DND-41 (cell line): Measurements from ENCODE around the gene PRKCA.

ENCODE experiments used
- ATAC-seq: fragments of 200-7000 bp; cut with Tn5 transposase; 3 replicates; pipeline ENCODE4 v1.9.1; 2021; ENCODE audit warnings: low read depth; ENCODE audit not compliant: insufficient read depth
- DNase-seq: peaks from one replicate; pipeline ENCODE4 v3.0.0-alpha.2; 2020
- H2AFZ ChIP-seq: 2 replicates; pipeline ENCODE4 v1.6.0; 2012; ENCODE audit warnings: low read depth, low read length
- H3K27ac ChIP-seq: 2 replicates; pipeline ENCODE4 v1.5.1; 2012; ENCODE audit warnings: low read length, inconsistent platforms
- H3K27me3 ChIP-seq: fragments of 200-600 bp; sonication (generic); 2 replicates; pipeline ENCODE4 v1.6.0; 2012; ENCODE audit warnings: low read length, mild to moderate bottlenecking, inconsistent platforms; ENCODE audit not compliant: insufficient read depth, poor library complexity
- H3K36me3 ChIP-seq: 2 replicates; pipeline ENCODE4 v1.5.1; 2012; ENCODE audit warnings: low read length, inconsistent platforms; ENCODE audit not compliant: insufficient read depth
- H3K4me1 ChIP-seq: 2 replicates; pipeline ENCODE4 v1.5.1; 2012; ENCODE audit warnings: mild to moderate bottlenecking, low read length; ENCODE audit not compliant: insufficient read depth
- H3K4me2 ChIP-seq: 2 replicates; pipeline ENCODE4 v1.6.0; 2012; ENCODE audit warnings: mild to moderate bottlenecking, moderate library complexity, low read length, inconsistent platforms; ENCODE audit not compliant: insufficient read depth
- H3K4me3 ChIP-seq, 2 experiments: fragments of 200-600 bp in 1 of 2; shearing (Covaris generic) in 1 of 2; 2 replicates each; pipeline ENCODE4 v1.5.1; 2012 to 2016; ENCODE audit warnings: inconsistent platforms in 2 of 2, low read length in 2 of 2, mild to moderate bottlenecking in 2 of 2, low read depth in 1 of 2, moderate library complexity in 1 of 2
- H3K79me2 ChIP-seq: 2 replicates; pipeline ENCODE4 v1.6.0; 2012; ENCODE audit warnings: low read length, inconsistent platforms; ENCODE audit not compliant: insufficient read depth
- H3K9ac ChIP-seq: 2 replicates; pipeline ENCODE4 v1.6.0; 2012; ENCODE audit warnings: low read depth, mild to moderate bottlenecking, inconsistent platforms, low read length, moderate library complexity
- H3K9me3 ChIP-seq: 2 replicates; pipeline ENCODE4 v1.5.1; 2012; ENCODE audit warnings: low read length, moderate library complexity, mild to moderate bottlenecking, inconsistent platforms; ENCODE audit not compliant: insufficient read depth, severe bottlenecking
- H4K20me1 ChIP-seq: 2 replicates; pipeline ENCODE4 v1.6.0; 2012; ENCODE audit warnings: low read length; ENCODE audit not compliant: insufficient read depth
- EZH2 ChIP-seq: IDR thresholded peaks from 3 replicates; pipeline ENCODE4 v1.6.1; 2012; ENCODE audit warnings: borderline replicate concordance, low read depth, mild to moderate bottlenecking, moderate library complexity, low read length, inconsistent platforms; ENCODE audit not compliant: severe bottlenecking
- TF ChIP-seq, protein P1 (sequence below): IDR thresholded peaks from 2 replicates; pipeline ENCODE4 v1.5.1; 2012; ENCODE audit warnings: borderline replicate concordance, low read length, moderate library complexity, mild to moderate bottlenecking; ENCODE audit not compliant: poor library complexity, severe bottlenecking; ENCODE audit errors: extremely low read depth

Gene PRKCA

GRCh38 chr17:66438101-66438500 lies 135.7 kb downstream of the PRKCA start:
- Histone ChIP-seq H3K79me2 (peaks cover 91% of the 10 kb centered on the region), H3K9ac (no peak overlapping the region), H4K20me1 (peaks cover 5% of the 10 kb centered on the region; the same call in 1 of the 2 replicates), H3K4me2 (no peak overlapping the region), H3K9me3 (no peaks in the 10 kb centered on the region), H3K27me3 (no peaks in the 10 kb centered on the region), H3K36me3 (no peaks in the 10 kb centered on the region; the same call in 1 of the 2 replicates), H2AFZ (no peak overlapping the region), H3K4me1 (peaks cover 33% of the 10 kb centered on the region), H3K4me3 (no peak overlapping the region), H3K27ac (no peak overlapping the region)
- DNase-seq (no peak), ATAC-seq (no peak)
- no peak for TF ChIP-seq EZH2
- TF ChIP-seq, protein P1, sequence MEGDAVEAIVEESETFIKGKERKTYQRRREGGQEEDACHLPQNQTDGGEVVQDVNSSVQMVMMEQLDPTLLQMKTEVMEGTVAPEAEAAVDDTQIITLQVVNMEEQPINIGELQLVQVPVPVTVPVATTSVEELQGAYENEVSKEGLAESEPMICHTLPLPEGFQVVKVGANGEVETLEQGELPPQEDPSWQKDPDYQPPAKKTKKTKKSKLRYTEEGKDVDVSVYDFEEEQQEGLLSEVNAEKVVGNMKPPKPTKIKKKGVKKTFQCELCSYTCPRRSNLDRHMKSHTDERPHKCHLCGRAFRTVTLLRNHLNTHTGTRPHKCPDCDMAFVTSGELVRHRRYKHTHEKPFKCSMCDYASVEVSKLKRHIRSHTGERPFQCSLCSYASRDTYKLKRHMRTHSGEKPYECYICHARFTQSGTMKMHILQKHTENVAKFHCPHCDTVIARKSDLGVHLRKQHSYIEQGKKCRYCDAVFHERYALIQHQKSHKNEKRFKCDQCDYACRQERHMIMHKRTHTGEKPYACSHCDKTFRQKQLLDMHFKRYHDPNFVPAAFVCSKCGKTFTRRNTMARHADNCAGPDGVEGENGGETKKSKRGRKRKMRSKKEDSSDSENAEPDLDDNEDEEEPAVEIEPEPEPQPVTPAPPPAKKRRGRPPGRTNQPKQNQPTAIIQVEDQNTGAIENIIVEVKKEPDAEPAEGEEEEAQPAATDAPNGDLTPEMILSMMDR: no peak

DNA sequence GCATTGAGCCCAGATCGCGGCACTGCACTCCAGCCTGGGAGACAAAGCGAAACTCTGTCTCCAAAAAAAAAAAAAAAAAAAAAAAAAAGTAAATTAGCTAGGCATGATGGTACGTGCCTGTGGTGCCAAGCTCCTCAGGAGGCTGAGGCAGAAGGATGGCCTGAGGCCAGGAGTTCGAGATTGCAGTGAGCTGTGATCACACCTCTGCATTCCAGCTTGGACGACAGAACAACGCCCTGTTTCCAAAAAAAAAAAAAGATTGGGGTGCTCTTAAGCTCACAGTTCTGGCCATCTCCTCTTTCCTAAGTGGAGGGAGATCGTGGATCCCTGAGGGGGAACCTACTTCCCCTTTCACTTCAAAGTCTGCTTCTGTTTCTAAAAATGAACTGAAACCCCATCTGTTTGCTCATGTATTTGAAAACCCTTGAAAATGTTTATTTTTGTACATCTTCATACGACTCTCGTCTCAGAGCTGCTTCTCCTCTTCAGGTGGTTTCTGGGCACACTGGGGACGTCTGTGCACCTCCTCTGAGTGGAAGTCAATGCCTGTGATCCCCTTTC lies 138.8 kb downstream of the PRKCA start:
- Histone ChIP-seq H3K9ac (no peak overlapping the region), H4K20me1 (peaks cover 4% of the 10 kb centered on the region; the same call in 1 of the 2 replicates), H2AFZ (no peak overlapping the region), H3K27me3 (no peaks in the 10 kb centered on the region), H3K27ac (0 out of 2 replicates have a peak overlapping the region, but pooled peaks have one; percentile 4), H3K79me2 (peaks cover 88% of the 10 kb centered on the region), H3K4me2 (no peak overlapping the region), H3K36me3 (no peaks in the 10 kb centered on the region; the same call in 1 of the 2 replicates), H3K4me3 (no peak overlapping the region), H3K4me1 (peaks cover 37% of the 10 kb centered on the region), H3K9me3 (no peaks in the 10 kb centered on the region)
- TF ChIP-seq, protein P1: no peak
- TF ChIP-seq EZH2: no peak
- no peak for DNase-seq
- no peak for ATAC-seq

DNA sequence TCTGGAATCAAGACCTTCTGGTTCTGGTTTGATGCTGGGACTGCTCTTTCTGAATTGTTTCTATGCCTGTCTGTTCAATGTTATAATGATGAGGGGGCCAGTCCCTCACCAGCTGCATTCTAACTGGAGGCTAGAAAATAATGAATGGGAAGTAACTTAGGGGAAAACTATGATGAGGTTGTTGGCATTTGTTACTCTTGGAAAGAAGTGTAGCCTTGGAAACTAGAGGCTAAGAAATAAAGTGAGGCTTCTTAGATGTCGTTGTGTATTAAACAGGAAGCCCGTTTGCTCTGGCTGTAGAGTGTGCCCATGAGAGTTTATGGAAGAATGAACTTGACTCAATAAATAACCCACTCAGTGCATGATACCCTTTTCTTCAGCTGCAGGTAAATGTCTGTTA lies 140.8 kb downstream of the PRKCA start:
- H3K27ac ChIP-seq: no peak overlapping the region
- no peak overlapping the region for H3K9ac ChIP-seq
- peaks cover 90% of the 10 kb centered on the region for H3K79me2 ChIP-seq

More for the DNA sequence above, 140.8 kb downstream of the PRKCA start:
- no peak overlapping the region for H3K4me2 ChIP-seq
- no peaks in the 10 kb centered on the region for H3K9me3 ChIP-seq
- no peaks in the 10 kb centered on the region for H3K27me3 ChIP-seq
- no peak overlapping the region for H3K4me3 ChIP-seq
- TF ChIP-seq, protein P1: no peak
- TF ChIP-seq EZH2: no peak
- DNase-seq (no peak), ATAC-seq (no peak)
- H2AFZ ChIP-seq: no peak overlapping the region
- H3K4me1 ChIP-seq: peaks cover 42% of the 10 kb centered on the region
- no peaks in the 10 kb centered on the region; the same call in 1 of the 2 replicates for H3K36me3 ChIP-seq
- no peaks in the 10 kb centered on the region; the same call in 1 of the 2 replicates for H4K20me1 ChIP-seq
